Small intestine (tissue), 7 donors: ENCODE data around the gene CLMN. TPM values are rescaled to one million over a fixed set of nuclear protein-coding genes. Genes with fewer than 3 reads are reported as not detected.

Experiments used
- DNase-seq, 2 donors: peaks; one replicate each; pipeline versions ENCODE4 v3.0.0 to v3.0.0-alpha.2; 2013
- FAIRE-seq: peaks from 2 replicates; lab custom pipeline; 2012; peaks lifted over from hg19 to GRCh38; lab: Jason Lieb, UNC
- H3K27ac ChIP-seq, 3 donors: one replicate each; pipeline ENCODE4 v1.5.1; 2013; ENCODE audit warnings: low read length in 2 of 3, mild to moderate bottlenecking in 2 of 3, control low read depth in 1 of 3, inconsistent platforms in 1 of 3, low read depth in 1 of 3, moderate library complexity in 1 of 3
- H3K27me3 ChIP-seq, 3 donors: one replicate each; pipeline ENCODE4 v1.6.1; 2013; ENCODE audit warnings: low read length in 3 of 3, inconsistent platforms in 1 of 3; ENCODE audit not compliant: control insufficient read depth in 3 of 3, insufficient read depth in 3 of 3
- H3K36me3 ChIP-seq, 3 donors: one replicate each; pipeline ENCODE4 v1.6.1; 2013; ENCODE audit warnings: low read length in 3 of 3, inconsistent platforms in 1 of 3, low read depth in 1 of 3, mild to moderate bottlenecking in 1 of 3, moderate library complexity in 1 of 3; ENCODE audit not compliant: control insufficient read depth in 3 of 3, insufficient read depth in 2 of 3
- H3K4me1 ChIP-seq, 3 donors: one replicate each; pipeline ENCODE4 v1.6.1; 2013; ENCODE audit warnings: low read length in 2 of 3, inconsistent platforms in 1 of 3, low read depth in 1 of 3, mild to moderate bottlenecking in 1 of 3, moderate library complexity in 1 of 3; ENCODE audit not compliant: control insufficient read depth in 3 of 3, insufficient read depth in 2 of 3
- H3K4me3 ChIP-seq, 3 donors: one replicate each; pipeline ENCODE4 v1.5.1; 2013; ENCODE audit warnings: low read length in 3 of 3, control low read depth in 1 of 3, inconsistent platforms in 1 of 3, low read depth in 1 of 3, mild to moderate bottlenecking in 1 of 3, moderate library complexity in 1 of 3
- H3K9me3 ChIP-seq, 2 donors: one replicate each; pipeline ENCODE4 v1.6.1; 2013; ENCODE audit warnings: low read depth in 1 of 2, low read length in 1 of 2; ENCODE audit not compliant: control insufficient read depth in 2 of 2, insufficient read depth in 1 of 2
- WGBS, 3 donors: extraction: QIAGEN DNeasy Blood & Tissue Kit; methylation state at CpG; one replicate each; pipeline ENCODE4 v1.1.7; 2013; 5-methylcytosine and 5-hydroxymethylcytosine counted together
- polyA plus RNA-seq, 4 donors: library from polyadenylated mRNA; stranded (reverse) in 3 of 4; unstranded in 1 of 4; fragments of 200-250 nt in 3 of 4; fragments of 120-200 nt in 1 of 4; gene quantifications; one replicate each; pipeline versions ENCODE4 v1.2.1 to v1.2.3, GENCODE V29; 2013
- donor health status: healthy with polysubstance abuse.
- donor health status: control.
- donor health status: control.
- donor health status: Bipolar disorder and iron deficiency.
- donor health status: healthy.

Gene CLMN
- polyA plus RNA-seq, 4 donors, result 2.9 to 25.0 (median 5.7) TPM

GRCh38 chr14:95360828-95361227 is 41.1 kb upstream of the CLMN start:
- 76 to 85% (median 83%) methylated on average over 9 of the region's 9 CpGs for WGBS, 3 donors
- FAIRE-seq, result no peak
- no peak overlapping the region for H3K27ac ChIP-seq

GRCh38 chr14:95359994-95360826 is 40.5 kb upstream of the CLMN start:
- DNase-seq (peak in 1 of 2 donors; percentile 46), FAIRE-seq (no peak)
- WGBS, 3 donors, result 29 to 33% (median 32%) methylated on average over 45 to 47 of the region's 47 CpGs
- Histone ChIP-seq H3K27ac (no peak overlapping the region), H3K36me3 (no peaks in the 10 kb centered on the region), H3K27me3 (peaks cover 0 to 9% (median 8%) of the 10 kb centered on the region in 3 donors), H3K4me3 (no peak overlapping the region), H3K9me3 (no peaks in the 10 kb centered on the region), H3K4me1 (peaks cover 0 to 11% (median 0%) of the 10 kb centered on the region in 3 donors)

More at GRCh38 chr14:95360828-95361227, 41.1 kb upstream of the CLMN start:
- peaks cover 0 to 9% (median 8%) of the 10 kb centered on the region in 3 donors for H3K27me3 ChIP-seq
- H3K9me3 ChIP-seq, result no peaks in the 10 kb centered on the region
- H3K36me3 ChIP-seq, result no peaks in the 10 kb centered on the region
- peaks cover 0 to 11% (median 0%) of the 10 kb centered on the region in 3 donors for H3K4me1 ChIP-seq
- DNase-seq, result no peak
- no peak overlapping the region for H3K4me3 ChIP-seq

GRCh38 chr14:95356245-95356869 is 36.6 kb upstream of the CLMN start:
- H3K4me1 ChIP-seq, result peaks cover 0 to 7% (median 0%) of the 10 kb centered on the region in 3 donors
- no peaks in the 10 kb centered on the region for H3K36me3 ChIP-seq
- H3K27ac ChIP-seq, result no peak overlapping the region
- no peak for DNase-seq
- WGBS, 3 donors, result 71 to 79% (median 77%) methylated on average over 14 of the region's 14 CpGs
- FAIRE-seq, result no peak
- no peak overlapping the region for H3K4me3 ChIP-seq
- peaks cover 0 to 3% of the 10 kb centered on the region in 2 donors for H3K9me3 ChIP-seq
- H3K27me3 ChIP-seq, result peaks cover 0 to 8% (median 5%) of the 10 kb centered on the region in 3 donors

GRCh38 chr14:95355422-95355821 is 35.7 kb upstream of the CLMN start:
- Histone ChIP-seq H3K27ac (no peak overlapping the region), H3K4me3 (no peak overlapping the region), H3K9me3 (peaks cover 0 to 3% of the 10 kb centered on the region in 2 donors), H3K4me1 (peaks cover 0 to under 1% (median 0%) of the 10 kb centered on the region in 3 donors), H3K36me3 (no peaks in the 10 kb centered on the region), H3K27me3 (peaks cover 0 to 5% (median 1%) of the 10 kb centered on the region in 3 donors)
- 56 to 62% (median 61%) methylated on average over 3 of the region's 3 CpGs for WGBS, 3 donors
- FAIRE-seq (no peak), DNase-seq (no peak)

GRCh38 chr14:95354834-95355233 is 35.1 kb upstream of the CLMN start:
- Histone ChIP-seq H3K4me3 (no peak overlapping the region), H3K27ac (no peak overlapping the region), H3K36me3 (no peaks in the 10 kb centered on the region), H3K27me3 (peaks cover 0 to 1% (median 0%) of the 10 kb centered on the region in 3 donors), H3K4me1 (no peaks in the 10 kb centered on the region), H3K9me3 (peaks cover 0 to 3% of the 10 kb centered on the region in 2 donors)
- DNase-seq, result no peak
- no peak for FAIRE-seq

- Histone ChIP-seq H3K27me3 (no peaks in the 10 kb centered on the region), H3K4me1 (no peaks in the 10 kb centered on the region), H3K9me3 (peaks cover 0 to 3% of the 10 kb centered on the region in 2 donors), H3K27ac (no peak overlapping the region), H3K4me3 (no peak overlapping the region), H3K36me3 (no peaks in the 10 kb centered on the region)
- no peak for DNase-seq
- FAIRE-seq, result no peak
- WGBS, 3 donors, result 76 to 95% (median 78%) methylated on average over 9 of the region's 9 CpGs
These were observed 34.0 kb upstream of the CLMN start for GRCh38 chr14:95353664-95354063.

GRCh38 chr14:95353007-95353406 is 33.3 kb upstream of the CLMN start:
- Histone ChIP-seq H3K36me3 (no peaks in the 10 kb centered on the region), H3K27ac (no peak overlapping the region), H3K27me3 (no peaks in the 10 kb centered on the region), H3K9me3 (peaks cover 0 to 3% of the 10 kb centered on the region in 2 donors), H3K4me1 (no peaks in the 10 kb centered on the region), H3K4me3 (no peak overlapping the region)
- DNase-seq (no peak), FAIRE-seq (no peak)
- 87 to 93% (median 91%) methylated on average over 1 of the region's 1 CpG for WGBS, 3 donors

GRCh38 chr14:95352481-95352880 is 32.8 kb upstream of the CLMN start:
- 79% methylated on average over 5 of the region's 5 CpGs for WGBS, 3 donors
- Histone ChIP-seq H3K4me3 (no peak overlapping the region), H3K27me3 (no peaks in the 10 kb centered on the region), H3K36me3 (no peaks in the 10 kb centered on the region), H3K9me3 (peaks cover 0 to 3% of the 10 kb centered on the region in 2 donors), H3K4me1 (no peaks in the 10 kb centered on the region), H3K27ac (no peak overlapping the region)
- DNase-seq (no peak), FAIRE-seq (no peak)
